ENCODE measurements around the gene FBXL17.

The FBXL17 gene

GRCh38 chr5:108003178-108003577, 378.7 kb downstream of the FBXL17 start:
- peak; percentile 51 for DNase-seq (ENCODE audit: low spot score)
- in situ Hi-C loops (cut with MboI; ENCODE audit: low sequenced_read_pairs, unreplicated experiment): no loop called here
- no peak for TF ChIP-seq CTCF (IDR thresholded peaks at IDR 0.05; ENCODE audit: borderline replicate concordance, control extremely low read depth, extremely low read depth, insufficient read depth, missing control alignments)

GRCh38 chr5:108001222-108001621, 380.7 kb downstream of the FBXL17 start:
- no peak for DNase-seq (ENCODE audit: low spot score)
- TF ChIP-seq CTCF (IDR thresholded peaks at IDR 0.05; ENCODE audit: borderline replicate concordance, control extremely low read depth, extremely low read depth, insufficient read depth, missing control alignments): no peak
- in situ Hi-C loops (cut with MboI; ENCODE audit: low sequenced_read_pairs, unreplicated experiment): no loop called here

- TF ChIP-seq CTCF (IDR thresholded peaks at IDR 0.05; ENCODE audit: borderline replicate concordance, control extremely low read depth, extremely low read depth, insufficient read depth, missing control alignments): no peak
- in situ Hi-C loops (cut with MboI; ENCODE audit: low sequenced_read_pairs, unreplicated experiment): no loop called here
- DNase-seq (ENCODE audit: low spot score): no peak
These were observed 384.4 kb downstream of the FBXL17 start for GRCh38 chr5:107997338-107997980.

GRCh38 chr5:107993341-107993740, 388.6 kb downstream of the FBXL17 start:
- TF ChIP-seq CTCF (IDR thresholded peaks at IDR 0.05; ENCODE audit: borderline replicate concordance, control extremely low read depth, extremely low read depth, insufficient read depth, missing control alignments): no peak
- in situ Hi-C loops (cut with MboI; ENCODE audit: low sequenced_read_pairs, unreplicated experiment): no loop called here
- DNase-seq (ENCODE audit: low spot score): no peak

- DNase-seq (ENCODE audit: low spot score): peak; percentile 19
- TF ChIP-seq CTCF (IDR thresholded peaks at IDR 0.05; ENCODE audit: borderline replicate concordance, control extremely low read depth, extremely low read depth, insufficient read depth, missing control alignments): no peak
- in situ Hi-C loops (cut with MboI; ENCODE audit: low sequenced_read_pairs, unreplicated experiment): no loop called here
These were observed 390.8 kb downstream of the FBXL17 start for GRCh38 chr5:107990881-107991810.

- no peak for DNase-seq (ENCODE audit: low spot score)
- no peak for TF ChIP-seq CTCF (IDR thresholded peaks at IDR 0.05; ENCODE audit: borderline replicate concordance, control extremely low read depth, extremely low read depth, insufficient read depth, missing control alignments)
These were observed 396.8 kb downstream of the FBXL17 start for GRCh38 chr5:107985144-107985543.

More at GRCh38 chr5:107985144-107985543, 396.8 kb downstream of the FBXL17 start:
- in situ Hi-C loops (cut with MboI; ENCODE audit: low sequenced_read_pairs, unreplicated experiment): no loop called here

Measured in GM13976 (cell line).